Measurements from ENCODE around the gene NINL. TPM values are rescaled to one million over a fixed set of nuclear protein-coding genes. Genes with fewer than 3 reads are reported as not detected.

The NINL gene
- total RNA-seq, 1 experiment from 2014 or later: 10.7 TPM

GRCh38 chr20:25467441-25467840 is 117.9 kb downstream of the NINL start:
- Histone ChIP-seq H3K27me3 (replicated peaks) (no peaks in the 10 kb centered on the region), H3K27ac (no peak overlapping the region), H3K4me1 (replicated peaks) (no peaks in the 10 kb centered on the region), H3K9me3 (replicated peaks) (no peaks in the 10 kb centered on the region), H3K36me3 (peaks cover 38% of the 10 kb centered on the region), H3K4me3 (no peak overlapping the region)
- no peak for DNase-seq (ENCODE audit: low read depth in 1 of 2, low spot score in 2 of 2)

GRCh38 chr20:25466846-25467245 is 118.5 kb downstream of the NINL start:
- DNase-seq (ENCODE audit: low read depth in 1 of 2, low spot score in 2 of 2): no peak
- no peak overlapping the region for H3K4me3 ChIP-seq
- H3K27me3 ChIP-seq (replicated peaks): no peaks in the 10 kb centered on the region
- no peaks in the 10 kb centered on the region for H3K4me1 ChIP-seq (replicated peaks)
- peaks cover 38% of the 10 kb centered on the region for H3K36me3 ChIP-seq
- H3K9me3 ChIP-seq (replicated peaks): no peaks in the 10 kb centered on the region
- no peak overlapping the region for H3K27ac ChIP-seq

DNA sequence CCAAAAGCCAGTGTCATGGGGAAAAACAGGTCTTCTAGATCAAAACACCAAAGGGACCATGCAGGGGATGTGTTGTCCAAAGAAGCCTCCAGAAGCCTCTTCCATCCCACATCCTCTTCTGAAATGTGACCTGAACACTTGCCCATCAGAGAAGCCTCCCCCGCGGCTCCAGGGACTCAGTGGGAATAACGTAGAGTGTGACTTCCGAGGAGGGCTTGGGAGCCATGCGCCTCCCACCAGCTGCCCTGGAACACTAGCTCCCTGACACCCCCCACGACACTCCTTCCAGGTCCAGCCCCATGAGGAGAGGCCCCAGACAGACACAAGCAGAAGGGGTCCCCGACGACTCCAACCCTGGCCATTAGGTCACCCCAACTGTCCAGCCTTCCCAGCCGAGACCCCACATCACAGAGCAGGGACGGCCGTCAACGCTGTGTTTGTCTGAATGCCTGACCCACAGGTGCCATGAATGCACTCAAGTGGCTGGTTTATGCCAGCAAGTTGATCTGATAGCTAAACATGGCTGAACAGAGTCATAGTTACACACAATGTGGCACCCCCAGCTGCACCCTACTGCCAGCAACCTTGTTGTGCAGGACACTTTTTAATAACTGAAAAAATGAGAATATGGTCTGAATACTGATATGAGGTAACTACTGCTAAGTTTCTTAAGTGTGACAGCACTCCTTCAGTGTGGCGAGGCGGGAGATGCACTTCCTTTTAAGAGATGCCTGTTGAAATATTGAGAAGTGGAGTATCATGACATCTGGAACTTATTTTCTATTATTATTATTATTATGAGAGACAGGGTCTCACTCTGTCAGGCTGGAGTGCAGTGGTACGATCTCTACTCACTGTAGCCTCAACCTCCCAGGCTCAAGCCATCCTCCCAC is 119.8 kb downstream of the NINL start:
- Histone ChIP-seq H3K4me3 (no peak overlapping the region), H3K27ac (no peak overlapping the region), H3K27me3 (replicated peaks) (no peaks in the 10 kb centered on the region), H3K36me3 (peaks cover 38% of the 10 kb centered on the region), H3K4me1 (replicated peaks) (no peaks in the 10 kb centered on the region), H3K9me3 (replicated peaks) (no peaks in the 10 kb centered on the region)
- no peak for DNase-seq (ENCODE audit: low read depth in 1 of 2, low spot score in 2 of 2)

DNA sequence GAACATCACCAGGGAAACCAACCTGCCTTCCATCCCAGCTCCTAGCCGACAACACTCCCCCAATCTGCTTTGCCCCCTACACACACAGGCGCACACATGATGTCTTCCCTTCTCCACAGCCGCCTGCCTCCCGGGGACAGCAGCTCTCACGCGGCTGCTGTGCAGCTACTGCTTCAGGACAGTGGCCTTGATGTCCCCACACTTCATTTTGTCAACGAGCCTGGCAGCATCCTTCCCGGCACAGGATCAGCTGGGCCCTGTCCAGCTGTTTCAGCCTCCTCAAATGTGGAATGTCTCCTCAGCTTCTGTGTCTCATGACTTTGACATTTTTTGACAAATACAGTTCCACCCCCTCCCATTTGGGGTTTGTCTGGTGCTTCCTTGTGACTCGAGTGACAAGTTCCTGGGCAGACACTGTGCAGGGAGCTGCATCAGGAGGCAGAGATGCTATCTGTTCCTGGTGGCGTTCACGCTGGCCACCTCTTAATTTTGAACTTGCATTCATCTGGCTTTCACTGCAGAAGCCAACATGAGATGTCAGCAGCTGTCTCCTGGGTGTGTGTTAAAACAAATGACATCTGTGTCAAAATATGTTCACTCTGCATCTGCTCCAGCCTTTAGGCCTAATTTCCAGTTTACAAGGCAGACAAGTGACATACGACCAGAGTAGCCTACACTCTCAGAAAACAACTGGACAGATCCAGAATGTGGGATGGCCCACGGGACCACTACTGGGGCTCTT is 120.7 kb downstream of the NINL start:
- no peaks in the 10 kb centered on the region for H3K27me3 ChIP-seq (replicated peaks)
- no peak overlapping the region for H3K4me3 ChIP-seq
- no peak overlapping the region for H3K27ac ChIP-seq
- no peaks in the 10 kb centered on the region for H3K9me3 ChIP-seq (replicated peaks)
- H3K4me1 ChIP-seq (replicated peaks): no peaks in the 10 kb centered on the region
- H3K36me3 ChIP-seq: peaks cover 29% of the 10 kb centered on the region
- DNase-seq (ENCODE audit: low read depth in 1 of 2, low spot score in 2 of 2): no peak

GRCh38 chr20:25461786-25462545 is 123.4 kb downstream of the NINL start:
- Histone ChIP-seq H3K4me1 (replicated peaks) (no peaks in the 10 kb centered on the region), H3K9me3 (replicated peaks) (no peaks in the 10 kb centered on the region), H3K27me3 (replicated peaks) (no peaks in the 10 kb centered on the region), H3K36me3 (peaks cover 19% of the 10 kb centered on the region), H3K27ac (no peak overlapping the region), H3K4me3 (no peak overlapping the region)
- no peak for DNase-seq (ENCODE audit: low read depth in 1 of 2, low spot score in 2 of 2)

- Histone ChIP-seq H3K4me1 (replicated peaks) (no peaks in the 10 kb centered on the region), H3K27ac (no peak overlapping the region), H3K36me3 (peaks cover 12% of the 10 kb centered on the region), H3K27me3 (replicated peaks) (no peaks in the 10 kb centered on the region), H3K9me3 (replicated peaks) (no peaks in the 10 kb centered on the region), H3K4me3 (no peak overlapping the region)
- DNase-seq (ENCODE audit: low read depth in 1 of 2, low spot score in 2 of 2): no peak
These were observed 124.1 kb downstream of the NINL start for GRCh38 chr20:25461281-25461650.

GRCh38 chr20:25460566-25461280 is 124.6 kb downstream of the NINL start:
- peaks cover 11% of the 10 kb centered on the region for H3K36me3 ChIP-seq
- H3K27me3 ChIP-seq (replicated peaks): no peaks in the 10 kb centered on the region
- H3K9me3 ChIP-seq (replicated peaks): no peaks in the 10 kb centered on the region
- no peaks in the 10 kb centered on the region for H3K4me1 ChIP-seq (replicated peaks)
- H3K27ac ChIP-seq: no peak overlapping the region
- no peak for DNase-seq (ENCODE audit: low read depth in 1 of 2, low spot score in 2 of 2)
- H3K4me3 ChIP-seq: no peak overlapping the region

DNA sequence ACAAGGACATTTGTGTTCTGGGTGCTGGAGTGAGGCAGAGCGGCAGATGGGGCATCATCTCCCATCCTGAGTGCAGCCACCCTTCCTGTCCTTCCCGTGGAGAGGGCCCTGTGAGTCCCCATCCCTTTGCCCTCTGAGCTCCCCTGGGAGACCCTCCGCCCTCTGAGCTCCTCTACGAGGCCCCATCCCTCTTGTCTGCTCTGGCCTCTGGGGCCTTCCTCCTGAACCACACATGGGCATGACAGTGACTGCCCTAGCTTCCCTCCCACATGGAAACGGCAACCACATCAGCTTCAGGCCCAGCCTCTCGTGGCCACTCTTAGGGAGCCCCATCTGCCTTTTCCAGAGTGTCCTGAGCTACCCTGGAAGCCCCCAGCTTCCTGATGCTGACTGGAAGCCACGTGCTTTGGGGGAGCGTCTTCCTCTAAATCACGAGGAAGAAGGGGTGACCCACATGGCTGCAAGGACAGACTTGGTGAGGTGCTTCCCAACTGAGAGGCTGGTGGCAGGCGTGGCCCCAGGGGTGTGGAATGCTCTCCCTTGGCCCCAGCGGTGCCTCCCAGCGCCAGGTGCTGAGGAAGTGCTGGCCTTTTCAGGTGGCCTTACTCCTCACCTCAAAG is 125.3 kb downstream of the NINL start:
- H3K36me3 ChIP-seq: peaks cover 16% of the 10 kb centered on the region

DNA sequence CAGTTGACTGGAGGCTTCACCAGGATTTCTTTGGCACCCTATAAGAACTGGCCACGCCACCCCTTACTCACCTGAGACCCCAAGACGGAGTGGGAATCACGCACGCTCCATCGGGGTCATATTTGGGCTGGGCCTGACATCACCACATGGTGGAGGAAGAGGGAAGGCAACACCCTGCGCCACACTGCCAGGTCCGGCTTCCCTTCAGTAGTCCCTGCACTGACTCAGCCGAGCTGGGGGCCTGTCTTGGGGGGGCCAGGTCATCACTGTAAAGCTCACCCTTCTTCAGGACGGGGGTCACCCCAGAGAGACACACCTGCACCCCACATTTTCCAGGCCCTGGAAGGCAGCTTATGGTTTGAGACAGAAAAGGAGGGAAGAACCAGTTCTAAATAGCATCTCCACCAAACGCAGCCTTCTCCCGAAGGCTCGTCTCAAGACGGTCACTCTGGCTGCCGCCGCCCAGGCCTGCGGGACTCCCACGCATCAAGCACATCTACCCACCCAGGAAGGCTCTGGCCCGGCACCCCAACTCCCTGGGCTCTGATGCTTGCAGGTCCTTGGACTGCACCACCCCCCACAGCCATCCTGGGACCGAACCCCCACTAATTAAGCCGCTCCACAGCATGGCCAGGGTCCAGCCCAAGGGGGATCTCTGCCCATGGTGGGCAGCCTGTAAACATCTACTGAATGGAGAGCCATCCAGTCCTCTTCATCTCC is 126.1 kb downstream of the NINL start:
- Histone ChIP-seq H3K27ac (no peak overlapping the region), H3K27me3 (replicated peaks) (no peaks in the 10 kb centered on the region), H3K36me3 (peaks cover 21% of the 10 kb centered on the region), H3K9me3 (replicated peaks) (no peaks in the 10 kb centered on the region), H3K4me3 (no peak overlapping the region), H3K4me1 (replicated peaks) (no peaks in the 10 kb centered on the region)
- no peak for DNase-seq (ENCODE audit: low read depth in 1 of 2, low spot score in 2 of 2)

More for the DNA sequence above, 125.3 kb downstream of the NINL start:
- no peaks in the 10 kb centered on the region for H3K4me1 ChIP-seq (replicated peaks)
- no peak overlapping the region for H3K27ac ChIP-seq
- no peaks in the 10 kb centered on the region for H3K9me3 ChIP-seq (replicated peaks)
- no peaks in the 10 kb centered on the region for H3K27me3 ChIP-seq (replicated peaks)
- no peak for DNase-seq (ENCODE audit: low read depth in 1 of 2, low spot score in 2 of 2)
- H3K4me3 ChIP-seq: no peak overlapping the region

- H3K9me3 ChIP-seq (replicated peaks): no peaks in the 10 kb centered on the region
- H3K4me3 ChIP-seq: no peak overlapping the region
- no peak overlapping the region for H3K27ac ChIP-seq
- H3K4me1 ChIP-seq (replicated peaks): no peaks in the 10 kb centered on the region
- DNase-seq (ENCODE audit: low read depth in 1 of 2, low spot score in 2 of 2): no peak
- no peaks in the 10 kb centered on the region for H3K27me3 ChIP-seq (replicated peaks)
- peaks cover 20% of the 10 kb centered on the region for H3K36me3 ChIP-seq
These were observed 127.2 kb downstream of the NINL start for GRCh38 chr20:25457886-25458680.

GRCh38 chr20:25454153-25454900 is 131.0 kb downstream of the NINL start:
- peaks cover 27% of the 10 kb centered on the region for H3K36me3 ChIP-seq
- H3K4me3 ChIP-seq: no peak overlapping the region
- no peaks in the 10 kb centered on the region for H3K4me1 ChIP-seq (replicated peaks)
- no peak overlapping the region for H3K27ac ChIP-seq
- no peaks in the 10 kb centered on the region for H3K27me3 ChIP-seq (replicated peaks)
- no peaks in the 10 kb centered on the region for H3K9me3 ChIP-seq (replicated peaks)
- no peak for DNase-seq (ENCODE audit: low read depth in 1 of 2, low spot score in 2 of 2)
